Immature natural killer cell (primary cell): Measurements from ENCODE around the gene ZGPAT. TPM values are rescaled to one million over a fixed set of nuclear protein-coding genes. Genes with fewer than 3 reads are reported as not detected.

Experiments used
- DNase-seq, 3 donors: peaks; one replicate each; pipeline ENCODE4 v3.0.0; 2022; ENCODE audit warnings: mixed read lengths in 1 of 3
- H3K27ac Mint-ChIP-seq, 6 donors: one replicate each; pipeline ENCODE4 v1.8.0; 2020; ENCODE audit warnings: mixed read lengths in 6 of 6, mild to moderate bottlenecking in 5 of 6, inconsistent platforms in 4 of 6, moderate library complexity in 3 of 6
- H3K27me3 Mint-ChIP-seq, 3 donors: one replicate each; pipeline ENCODE4 v1.8.0; 2020 to 2021; ENCODE audit warnings: low read depth in 3 of 3, mild to moderate bottlenecking in 3 of 3, mixed read lengths in 3 of 3, moderate library complexity in 3 of 3, inconsistent platforms in 1 of 3
- H3K36me3 Mint-ChIP-seq, 3 donors: one replicate each; pipeline ENCODE4 v1.8.0; 2020; ENCODE audit warnings: mixed read lengths in 3 of 3, inconsistent platforms in 2 of 3, mild to moderate bottlenecking in 2 of 3
- H3K4me1 Mint-ChIP-seq, 2 donors: one replicate each; pipeline ENCODE4 v1.8.0; 2020; ENCODE audit warnings: inconsistent platforms in 2 of 2, mild to moderate bottlenecking in 2 of 2, mixed read lengths in 2 of 2, moderate library complexity in 1 of 2
- H3K4me3 Mint-ChIP-seq, 5 donors: one replicate each; pipeline ENCODE4 v1.8.0; 2020; ENCODE audit warnings: mild to moderate bottlenecking in 5 of 5, mixed read lengths in 5 of 5, inconsistent platforms in 3 of 5, moderate library complexity in 3 of 5
- H3K9me3 Mint-ChIP-seq, 6 donors: one replicate each; pipeline ENCODE4 v1.8.0; 2020; ENCODE audit warnings: mild to moderate bottlenecking in 6 of 6, mixed read lengths in 6 of 6, inconsistent platforms in 4 of 6, moderate library complexity in 3 of 6
- polyA plus RNA-seq, 3 donors: library from polyadenylated mRNA; unstranded; fragments of 300-500 nt; fragmentation: Illumina TruSeq; gene quantifications; one replicate each; pipeline ENCODE4 v1.2.3, GENCODE V29; 2021

The ZGPAT gene
- polyA plus RNA-seq, 3 donors from 2014 or later: 26.6 to 64.1 (median 33.9) TPM

- Mint-ChIP-seq H3K36me3 (no peaks in the 10 kb centered on the region), H3K9me3 (no peaks in the 10 kb centered on the region), H3K4me1 (peaks cover 35 to 54% of the 10 kb centered on the region in 2 donors), H3K27me3 (peaks cover 2 to 3% (median 2%) of the 10 kb centered on the region in 3 donors), H3K4me3 (peak overlapping the region in 3 of 5 donors; percentile 13 to 50 (median 21)), H3K27ac (peak overlapping the region in 5 of 6 donors; percentile 4 to 60 (median 41))
- peak; percentile 22 to 81 (median 79) for DNase-seq
Measured at GRCh38 chr20:63756648-63756991, 48.8 kb downstream of the ZGPAT start.

- peaks cover 35 to 47% of the 10 kb centered on the region in 2 donors for H3K4me1 Mint-ChIP-seq
- H3K27ac Mint-ChIP-seq: no peak overlapping the region
- peaks cover 2 to 3% (median 2%) of the 10 kb centered on the region in 3 donors for H3K27me3 Mint-ChIP-seq
- DNase-seq: no peak
- no peaks in the 10 kb centered on the region for H3K36me3 Mint-ChIP-seq
- H3K9me3 Mint-ChIP-seq: no peaks in the 10 kb centered on the region
- no peak overlapping the region for H3K4me3 Mint-ChIP-seq
Measured at GRCh38 chr20:63758152-63758551, 50.3 kb downstream of the ZGPAT start.

- H3K27me3 Mint-ChIP-seq: peaks cover 2 to 3% (median 2%) of the 10 kb centered on the region in 3 donors
- H3K4me3 Mint-ChIP-seq: no peak overlapping the region
- no peak overlapping the region for H3K27ac Mint-ChIP-seq
- DNase-seq: no peak
- no peaks in the 10 kb centered on the region for H3K36me3 Mint-ChIP-seq
- no peaks in the 10 kb centered on the region for H3K9me3 Mint-ChIP-seq
- peaks cover 26 to 35% of the 10 kb centered on the region in 2 donors for H3K4me1 Mint-ChIP-seq
Measured at GRCh38 chr20:63759377-63759901, 51.6 kb downstream of the ZGPAT start.

- no peak for DNase-seq
- no peak overlapping the region for H3K4me3 Mint-ChIP-seq
- H3K9me3 Mint-ChIP-seq: no peaks in the 10 kb centered on the region
- no peak overlapping the region for H3K27ac Mint-ChIP-seq
- H3K36me3 Mint-ChIP-seq: no peaks in the 10 kb centered on the region
- peaks cover 0 to 2% (median 0%) of the 10 kb centered on the region in 3 donors for H3K27me3 Mint-ChIP-seq
- H3K4me1 Mint-ChIP-seq: no peaks in the 10 kb centered on the region
Measured at GRCh38 chr20:63765082-63765873, 57.4 kb downstream of the ZGPAT start.

GRCh38 chr20:63765902-63766301, 58.1 kb downstream of the ZGPAT start:
- no peaks in the 10 kb centered on the region for H3K9me3 Mint-ChIP-seq
- no peaks in the 10 kb centered on the region for H3K4me1 Mint-ChIP-seq
- no peaks in the 10 kb centered on the region for H3K36me3 Mint-ChIP-seq
- no peak overlapping the region for H3K4me3 Mint-ChIP-seq
- H3K27me3 Mint-ChIP-seq: peaks cover 0 to under 1% (median 0%) of the 10 kb centered on the region in 3 donors
- H3K27ac Mint-ChIP-seq: no peak overlapping the region
- no peak for DNase-seq

- no peaks in the 10 kb centered on the region for H3K9me3 Mint-ChIP-seq
- no peaks in the 10 kb centered on the region for H3K36me3 Mint-ChIP-seq
- DNase-seq: no peak
Measured at GRCh38 chr20:63766695-63767426, 59.0 kb downstream of the ZGPAT start.

GRCh38 chr20:63767456-63767855, 59.6 kb downstream of the ZGPAT start:
- no peak for DNase-seq
- Mint-ChIP-seq H3K36me3 (no peaks in the 10 kb centered on the region), H3K27ac (no peak overlapping the region)

More at GRCh38 chr20:63766695-63767426, 59.0 kb downstream of the ZGPAT start:
- Mint-ChIP-seq H3K4me3 (no peak overlapping the region), H3K27me3 (no peaks in the 10 kb centered on the region), H3K27ac (no peak overlapping the region), H3K4me1 (no peaks in the 10 kb centered on the region)

GRCh38 chr20:63767886-63768285, 60.0 kb downstream of the ZGPAT start:
- no peaks in the 10 kb centered on the region for H3K27me3 Mint-ChIP-seq
- no peaks in the 10 kb centered on the region for H3K9me3 Mint-ChIP-seq
- DNase-seq: no peak
- no peaks in the 10 kb centered on the region for H3K4me1 Mint-ChIP-seq
- H3K27ac Mint-ChIP-seq: no peak overlapping the region
- no peak overlapping the region for H3K4me3 Mint-ChIP-seq
- H3K36me3 Mint-ChIP-seq: no peaks in the 10 kb centered on the region

More at GRCh38 chr20:63767456-63767855, 59.6 kb downstream of the ZGPAT start:
- Mint-ChIP-seq H3K27me3 (no peaks in the 10 kb centered on the region), H3K9me3 (no peaks in the 10 kb centered on the region), H3K4me1 (no peaks in the 10 kb centered on the region), H3K4me3 (no peak overlapping the region)

GRCh38 chr20:63768591-63769515, 61.0 kb downstream of the ZGPAT start:
- no peak for DNase-seq
- Mint-ChIP-seq H3K4me1 (no peaks in the 10 kb centered on the region), H3K27me3 (no peaks in the 10 kb centered on the region), H3K27ac (no peak overlapping the region), H3K4me3 (no peak overlapping the region), H3K36me3 (no peaks in the 10 kb centered on the region), H3K9me3 (no peaks in the 10 kb centered on the region)

- no peaks in the 10 kb centered on the region for H3K36me3 Mint-ChIP-seq
- H3K9me3 Mint-ChIP-seq: no peaks in the 10 kb centered on the region
- H3K27ac Mint-ChIP-seq: no peak overlapping the region
- no peaks in the 10 kb centered on the region for H3K27me3 Mint-ChIP-seq
- H3K4me3 Mint-ChIP-seq: no peak overlapping the region
- no peak for DNase-seq
- H3K4me1 Mint-ChIP-seq: no peaks in the 10 kb centered on the region
Measured at GRCh38 chr20:63769891-63770474, 62.1 kb downstream of the ZGPAT start.

- H3K27ac Mint-ChIP-seq: no peak overlapping the region
- no peaks in the 10 kb centered on the region for H3K36me3 Mint-ChIP-seq
- no peak for DNase-seq
- H3K9me3 Mint-ChIP-seq: no peaks in the 10 kb centered on the region
- no peaks in the 10 kb centered on the region for H3K4me1 Mint-ChIP-seq
- H3K27me3 Mint-ChIP-seq: no peaks in the 10 kb centered on the region
- no peak overlapping the region for H3K4me3 Mint-ChIP-seq
Measured at GRCh38 chr20:63771046-63771707, 63.3 kb downstream of the ZGPAT start.

GRCh38 chr20:63772781-63773518, 65.1 kb downstream of the ZGPAT start:
- Mint-ChIP-seq H3K36me3 (no peaks in the 10 kb centered on the region), H3K27me3 (no peaks in the 10 kb centered on the region), H3K27ac (no peak overlapping the region), H3K4me3 (no peak overlapping the region), H3K4me1 (no peaks in the 10 kb centered on the region), H3K9me3 (no peaks in the 10 kb centered on the region)
- no peak for DNase-seq
